Measurements from ENCODE around the gene CMPK1. TPM values are rescaled to one million over a fixed set of nuclear protein-coding genes. Genes with fewer than 3 reads are reported as not detected.

The CMPK1 gene
- total and polyA plus RNA-seq, 2 of the 8 experiments (the other 6 are each of a cell fraction or from before 2014, with no cell fraction given), result 6.0 to 36.9 TPM

DNA sequence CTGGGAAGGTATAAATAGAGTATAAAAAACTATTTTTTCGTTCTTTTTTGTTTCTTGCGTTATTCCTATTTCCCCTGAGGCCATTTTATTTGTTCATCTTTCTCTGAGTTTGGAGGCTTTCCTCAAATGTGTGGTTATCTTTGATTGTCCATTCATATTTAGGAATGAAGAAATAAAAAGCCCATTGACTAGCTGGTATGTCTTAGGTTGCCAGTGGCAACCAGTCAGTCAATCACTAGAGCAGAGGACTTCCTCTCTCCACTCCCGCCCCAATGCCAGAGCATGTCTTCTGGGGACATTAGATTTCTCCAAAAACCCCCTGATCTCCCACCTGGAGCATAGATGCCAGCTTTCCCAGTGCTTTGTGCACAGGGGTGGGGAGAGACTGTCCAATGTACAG lies 61.8 kb downstream of the CMPK1 start:
- CTCF ChIA-PET (ENCODE audit: partially characterized antibody), result interaction anchor here (1.2 to 1.5 kb wide), 2 partner anchors 14 to 42 kb away, joined by 4 read pairs; partner anchors contain the start of gene FOXD2
- TF ChIP-seq TEAD4 (IDR thresholded peaks at IDR 0.05; ENCODE audit: low read depth, low read length) (no peak), ZNF274 (IDR thresholded peaks at IDR 0.05; ENCODE audit: borderline replicate concordance, extremely low read depth, low read length) (no peak), SP1 (IDR thresholded peaks at IDR 0.05; ENCODE audit: low read depth, low read length) (no peak), JUN (IDR thresholded peaks at IDR 0.05; ENCODE audit: low read depth, low read length) (no peak), SIRT6 (IDR thresholded peaks at IDR 0.05; ENCODE audit: low read length) (no peak), FOSL1 (IDR thresholded peaks at IDR 0.05; ENCODE audit: insufficient read depth, low read depth, low read length) (no peak), KDM1A (IDR thresholded peaks at IDR 0.05; ENCODE audit: borderline replicate concordance, low read length) (no peak), NRF1 (IDR thresholded peaks at IDR 0.05; ENCODE audit: low read depth, low read length) (no peak), JUND (IDR thresholded peaks at IDR 0.05; ENCODE audit: low read length) (no peak)
- TF ChIP-seq, protein P1, sequence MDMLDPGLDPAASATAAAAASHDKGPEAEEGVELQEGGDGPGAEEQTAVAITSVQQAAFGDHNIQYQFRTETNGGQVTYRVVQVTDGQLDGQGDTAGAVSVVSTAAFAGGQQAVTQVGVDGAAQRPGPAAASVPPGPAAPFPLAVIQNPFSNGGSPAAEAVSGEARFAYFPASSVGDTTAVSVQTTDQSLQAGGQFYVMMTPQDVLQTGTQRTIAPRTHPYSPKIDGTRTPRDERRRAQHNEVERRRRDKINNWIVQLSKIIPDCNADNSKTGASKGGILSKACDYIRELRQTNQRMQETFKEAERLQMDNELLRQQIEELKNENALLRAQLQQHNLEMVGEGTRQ (IDR thresholded peaks at IDR 0.05; ENCODE audit: low read length), result no peak
- TF ChIP-seq, protein P2, sequence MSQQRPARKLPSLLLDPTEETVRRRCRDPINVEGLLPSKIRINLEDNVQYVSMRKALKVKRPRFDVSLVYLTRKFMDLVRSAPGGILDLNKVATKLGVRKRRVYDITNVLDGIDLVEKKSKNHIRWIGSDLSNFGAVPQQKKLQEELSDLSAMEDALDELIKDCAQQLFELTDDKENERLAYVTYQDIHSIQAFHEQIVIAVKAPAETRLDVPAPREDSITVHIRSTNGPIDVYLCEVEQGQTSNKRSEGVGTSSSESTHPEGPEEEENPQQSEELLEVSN (IDR thresholded peaks at IDR 0.05), result no peak
- TF ChIP-seq, protein P3, sequence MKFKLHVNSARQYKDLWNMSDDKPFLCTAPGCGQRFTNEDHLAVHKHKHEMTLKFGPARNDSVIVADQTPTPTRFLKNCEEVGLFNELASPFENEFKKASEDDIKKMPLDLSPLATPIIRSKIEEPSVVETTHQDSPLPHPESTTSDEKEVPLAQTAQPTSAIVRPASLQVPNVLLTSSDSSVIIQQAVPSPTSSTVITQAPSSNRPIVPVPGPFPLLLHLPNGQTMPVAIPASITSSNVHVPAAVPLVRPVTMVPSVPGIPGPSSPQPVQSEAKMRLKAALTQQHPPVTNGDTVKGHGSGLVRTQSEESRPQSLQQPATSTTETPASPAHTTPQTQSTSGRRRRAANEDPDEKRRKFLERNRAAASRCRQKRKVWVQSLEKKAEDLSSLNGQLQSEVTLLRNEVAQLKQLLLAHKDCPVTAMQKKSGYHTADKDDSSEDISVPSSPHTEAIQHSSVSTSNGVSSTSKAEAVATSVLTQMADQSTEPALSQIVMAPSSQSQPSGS (IDR thresholded peaks at IDR 0.05; ENCODE audit: low read length), result no peak

More for the DNA sequence above, 61.8 kb downstream of the CMPK1 start:
- 84% methylated on average over 3 of the region's 3 CpGs; no CpG with 5 or more reads in 1 of the 2 experiments for WGBS, 2 experiments (ENCODE audit: extremely low coverage in 1 of 2, insufficient coverage in 1 of 2, insufficient read length in 1 of 2, insufficient replicate concordance in 2 of 2, low coverage in 1 of 2, low lambda C conversion rate in 2 of 2, missing lambda C conversion rate in 1 of 2)
- no peak overlapping the region for H3K27ac ChIP-seq (ENCODE audit: low read depth, low read length)
- H3K27me3 ChIP-seq (replicated peaks in 1 of 4; ENCODE audit: control insufficient read depth in 3 of 4, extremely low read depth in 1 of 4, insufficient read depth in 3 of 4, low read length in 3 of 4), result peaks cover 0 to 4% (median under 1%) of the 10 kb centered on the region in 4 experiments; a peak in 3 of 7 replicates
- H2AFZ ChIP-seq (ENCODE audit: low read length), result no peak overlapping the region
- H3K56ac ChIP-seq (replicated peaks; ENCODE audit: insufficient read length, low read depth, low read length), result no peak overlapping the region
- no peaks in the 10 kb centered on the region for H4K20me1 ChIP-seq (replicated peaks in 1 of 2; ENCODE audit: control insufficient read depth in 1 of 2, insufficient read depth in 2 of 2, low read length in 2 of 2)
- FAIRE-seq (no peak), DNase-seq (ENCODE audit: low read depth in 1 of 2, low spot score in 2 of 2) (no peak)
- POLR2A ChIA-PET (ENCODE audit: partially characterized antibody), result no interaction called here
- no peaks in the 10 kb centered on the region for H3K4me1 ChIP-seq (replicated peaks in 1 of 4; ENCODE audit: control insufficient read depth in 3 of 4, insufficient read depth in 4 of 4, low read length in 3 of 4)
- no peaks in the 10 kb centered on the region for H3K79me1 ChIP-seq (ENCODE audit: low read depth, low read length)
- no peak overlapping the region for H4K5ac ChIP-seq (ENCODE audit: insufficient read length, low read depth, low read length)
- H2BK20ac ChIP-seq (ENCODE audit: low read length), result no peak overlapping the region
- no peaks in the 10 kb centered on the region for H3K36me3 ChIP-seq (ENCODE audit: control insufficient read depth in 2 of 4, insufficient read depth in 4 of 4, low read length in 3 of 4)
- H3K23ac ChIP-seq (ENCODE audit: insufficient read length), result no peak overlapping the region
- no peak overlapping the region for H2BK120ac ChIP-seq (replicated peaks; ENCODE audit: low read depth, low read length)
- H3K79me2 ChIP-seq (ENCODE audit: control insufficient read depth in 1 of 2, insufficient read depth in 2 of 2, low read length in 2 of 2), result no peaks in the 10 kb centered on the region
- no peak overlapping the region for H3K4ac ChIP-seq (replicated peaks; ENCODE audit: insufficient read length, low read depth, low read length)
- no peaks in the 10 kb centered on the region for H3K23me2 ChIP-seq (ENCODE audit: low read depth, low read length)
- H2BK12ac ChIP-seq (ENCODE audit: low read depth, low read length), result no peak overlapping the region
- H2AK5ac ChIP-seq (ENCODE audit: low read depth, low read length), result no peak overlapping the region
- H3K9me3 ChIP-seq (ENCODE audit: insufficient read depth in 2 of 2, low read depth in 1 of 2, low read length in 1 of 2), result no peaks in the 10 kb centered on the region
- no peak overlapping the region for H3K4me2 ChIP-seq (ENCODE audit: insufficient read depth in 1 of 2, low read depth in 2 of 2, low read length in 2 of 2)
- no peak overlapping the region for H2BK5ac ChIP-seq (ENCODE audit: low read depth, low read length)
- H3K18ac ChIP-seq (ENCODE audit: extremely low read depth, low read length), result no peak overlapping the region
- H4K8ac ChIP-seq (ENCODE audit: extremely low read depth, insufficient read depth, low read length), result no peak overlapping the region
- H3K9ac ChIP-seq (replicated peaks in 1 of 4; ENCODE audit: extremely low read depth in 1 of 4, low read depth in 3 of 4, low read length in 3 of 4), result no peak overlapping the region
- H2BK15ac ChIP-seq (ENCODE audit: low read length), result no peak overlapping the region
- no peak overlapping the region for H4K91ac ChIP-seq (replicated peaks; ENCODE audit: insufficient read length, low read length)
- H3K14ac ChIP-seq (ENCODE audit: insufficient read length), result no peak overlapping the region
- H3K4me3 ChIP-seq (ENCODE audit: extremely low read depth in 1 of 4, insufficient read depth in 2 of 4, low read depth in 3 of 4, low read length in 4 of 4), result no peak overlapping the region
